ENCODE data around the gene ZNF730. TPM values are rescaled to one million over a fixed set of nuclear protein-coding genes. Genes with fewer than 3 reads are reported as not detected.
A peak's percentile ranks its signal among the peaks of the same experiment; 100 is the strongest.

The ZNF730 gene
- total and polyA plus RNA-seq, 2 of the 4 experiments (the other 2 are of a cell fraction), result 0.43 to 3.2 TPM

GRCh38 chr19:23070353-23071146 lies 46.3 kb upstream of the ZNF730 start:
- no peak overlapping the region for H3K18ac ChIP-seq (ENCODE audit: low read depth, low read length)
- H3K4me2 ChIP-seq (ENCODE audit: low read depth, low read length), result peak overlapping the region; percentile 92; the same call in 1 of the 2 replicates
- no peaks in the 10 kb centered on the region for H4K20me1 ChIP-seq (ENCODE audit: insufficient read depth, low read length)
- H3K56ac ChIP-seq (ENCODE audit: extremely low read depth, insufficient read depth, low read length), result no peak overlapping the region
- no peak overlapping the region for H2BK5ac ChIP-seq (ENCODE audit: low read depth, low read length, poor library complexity, severe bottlenecking)
- in situ Hi-C loops (cut with MboI; ENCODE audit: low sequenced_read_pairs), result no loop called here
- no peaks in the 10 kb centered on the region for H3K79me1 ChIP-seq (ENCODE audit: low read depth in 1 of 2, low read length in 2 of 2)
- no peak overlapping the region for H3K23ac ChIP-seq (ENCODE audit: low read depth, low read length)
- H4K8ac ChIP-seq (ENCODE audit: low read depth in 2 of 2, low read length in 2 of 2), result no peak overlapping the region
- intact Hi-C loops (cut with micrococcal nuclease), result loop anchor here (10.0 kb wide), 2 partner anchors 204 to 614 kb away; partner anchors contain the start of gene ZNF675
- no peak overlapping the region for H4K5ac ChIP-seq (ENCODE audit: low read depth, low read length)
- no peak overlapping the region for H2BK15ac ChIP-seq (ENCODE audit: low read depth, low read length)
- no peaks in the 10 kb centered on the region for H3K4me1 ChIP-seq (ENCODE audit: control insufficient read depth, insufficient read depth, low read length)
- BruUV-seq (replicated peaks), result no TSS peak
- H3K36me3 ChIP-seq (ENCODE audit: control insufficient read depth, insufficient read depth, low read length), result no peaks in the 10 kb centered on the region
- TF ChIP-seq USF2 (IDR thresholded peaks at IDR 0.05; ENCODE audit: low read depth, low read length) (no peak), CTCF (conservative IDR thresholded peaks at IDR 0.05; ENCODE audit: low read depth, low read length) (peak; percentile 35), SMC3 (IDR thresholded peaks at IDR 0.05; ENCODE audit: low read depth, low read length) (no peak)
- H3K9me1 ChIP-seq (ENCODE audit: insufficient read depth, low read length), result no peaks in the 10 kb centered on the region
- 9% methylated on average over 13 of the region's 43 CpGs; no CpG with 5 or more reads in 1 of the 2 experiments for WGBS, 2 experiments (ENCODE audit: extremely low coverage in 2 of 2, insufficient read length in 1 of 2)
- no peak overlapping the region for H2BK20ac ChIP-seq (ENCODE audit: low read depth, low read length)
- H3K14ac ChIP-seq (replicated peaks; ENCODE audit: low read depth, low read length), result no peak overlapping the region
- no peak overlapping the region for H2AK5ac ChIP-seq (ENCODE audit: low read depth, low read length)
- ChIA-PET POLR2A (ENCODE audit: unreplicated experiment) (no interaction called here), CTCF (interaction anchor here (0.6 to 1.0 kb wide), 3 partner anchors 13 to 963 kb away, joined by 3 to 5 read pairs (median 3); no protein-coding TSS in a partner anchor)
- no peaks in the 10 kb centered on the region for H3K27me3 ChIP-seq (ENCODE audit: control insufficient read depth, insufficient read depth, low read length)
- H2BK120ac ChIP-seq (ENCODE audit: low read depth, low read length), result no peak overlapping the region
- DNase-seq, result peak; percentile 15
- dilution Hi-C loops (cut with HindIII; ENCODE audit: low sequenced_read_pairs, unreplicated experiment), result no loop called here
- peak overlapping the region; percentile 42; the same call in 1 of the 2 replicates for H3K4me3 ChIP-seq (ENCODE audit: insufficient read depth, low read depth, low read length)
- no peak overlapping the region for H4K91ac ChIP-seq (ENCODE audit: insufficient read depth, low read depth, low read length)
- H3K9ac ChIP-seq (ENCODE audit: low read depth, low read length), result no peak overlapping the region
- no peak for ATAC-seq (ENCODE audit: low read depth)
- H3K4ac ChIP-seq (ENCODE audit: low read depth, low read length), result no peak overlapping the region
- H2AK9ac ChIP-seq (replicated peaks; ENCODE audit: low read depth, low read length, poor library complexity), result no peak overlapping the region
- peak overlapping the region; percentile 97 for H2AFZ ChIP-seq (replicated peaks; ENCODE audit: low read length, poor library complexity)
- no peak overlapping the region for H3K27ac ChIP-seq (ENCODE audit: insufficient read depth, low read length)
- H3K9me3 ChIP-seq (ENCODE audit: control insufficient read depth, insufficient read depth, low read length), result peaks cover 4% of the 10 kb centered on the region; the same call in 1 of the 2 replicates

Data from IMR-90 (cell line).